Activated CD4-positive, alpha-beta T cell treated with anti-CD3 and anti-CD28 coated beads, Interleukin-2, amount 50 U/mL, for 16 hours (primary cell): ENCODE data around the gene GRIN2A.

Experiments used
- DNase-seq: peaks from one replicate; pipeline ENCODE4 v3.0.0-alpha.2; 2020

GRIN2A gene

DNA sequence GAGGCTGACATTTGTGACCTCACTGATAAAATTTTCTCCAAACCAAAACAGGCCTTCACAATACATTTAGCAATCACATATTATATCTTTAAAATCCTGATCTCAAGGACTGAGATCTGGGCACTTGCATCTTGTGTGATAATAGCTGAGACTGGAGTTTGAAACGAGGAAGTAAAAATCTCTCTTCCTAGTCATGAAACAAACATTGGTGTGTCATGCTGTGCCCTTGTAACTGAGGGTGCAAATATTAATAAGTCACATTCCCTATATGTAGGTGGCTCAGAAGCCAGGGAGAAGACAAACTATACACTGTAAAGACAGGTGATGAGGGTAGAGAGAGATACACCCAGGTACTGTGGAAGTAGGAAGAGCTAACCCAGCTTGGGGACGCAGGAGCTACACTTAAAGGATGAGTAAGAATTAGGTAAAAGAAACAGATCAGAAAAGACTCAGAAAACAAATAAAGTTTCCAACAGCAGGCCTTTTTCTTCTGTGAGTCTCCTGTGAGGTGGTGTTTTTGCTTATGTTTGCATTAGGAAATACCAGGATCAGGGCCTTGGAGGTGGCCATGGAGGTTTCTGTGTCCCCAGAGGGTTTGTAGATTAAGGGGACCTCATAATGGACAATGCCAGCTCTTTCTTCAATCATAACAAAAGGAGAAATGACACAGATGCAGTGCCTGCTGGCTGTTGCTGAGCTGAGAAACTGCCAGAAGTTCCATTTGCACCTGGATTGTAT, 335.7 kb downstream of the GRIN2A start:
- DNase-seq: no peak

DNA sequence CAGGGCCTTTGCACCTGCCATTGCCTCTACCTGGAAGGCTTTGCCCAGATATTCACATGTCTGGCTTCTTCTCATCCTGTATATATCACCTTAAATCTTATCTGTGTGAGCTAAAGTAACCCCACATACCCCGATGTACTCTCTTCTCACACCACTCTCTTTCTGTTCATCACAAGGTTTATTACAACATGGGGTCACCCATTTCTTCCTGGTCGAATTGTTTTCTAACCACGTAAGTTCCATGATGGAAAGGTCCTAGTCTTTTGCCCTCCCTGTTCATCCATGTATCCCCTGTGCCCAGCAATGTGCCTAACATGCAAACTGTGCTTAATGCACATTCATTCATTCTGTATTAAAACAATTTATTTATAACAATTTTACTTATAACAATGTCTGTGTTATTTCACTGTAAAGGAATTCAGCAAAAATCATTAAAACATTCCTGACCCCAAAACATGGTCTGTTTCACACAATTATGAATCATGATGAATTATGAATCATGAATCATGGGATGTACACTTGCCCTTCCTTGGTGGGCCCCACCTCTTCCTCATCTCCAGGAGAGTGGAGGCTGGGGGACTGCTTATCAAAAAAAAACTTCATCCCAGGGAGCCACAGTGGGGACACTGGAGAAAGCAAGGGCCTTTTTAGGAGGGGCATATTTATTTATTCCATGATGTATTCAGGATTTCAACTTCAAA, 336.4 kb downstream of the GRIN2A start:
- DNase-seq: no peak

DNA sequence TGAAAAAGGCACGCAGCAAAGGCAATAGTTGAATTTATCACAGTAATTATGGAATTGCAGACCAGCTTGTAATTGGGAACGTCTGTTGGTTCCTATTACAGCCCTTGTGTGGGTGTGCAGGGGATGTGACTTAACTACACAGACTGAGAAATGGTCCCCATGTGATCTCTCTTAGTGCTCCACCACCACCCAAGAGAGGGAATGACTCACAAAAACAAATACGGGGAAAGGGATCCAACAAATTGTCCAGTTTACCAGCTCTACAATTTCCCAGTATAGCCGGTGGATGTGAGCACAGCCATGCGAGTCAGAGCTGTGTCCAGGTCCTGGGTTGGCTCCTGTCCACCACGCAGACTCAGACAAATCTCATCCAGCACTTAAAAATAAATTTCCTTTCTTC, 337.9 kb downstream of the GRIN2A start:
- no peak for DNase-seq

DNA sequence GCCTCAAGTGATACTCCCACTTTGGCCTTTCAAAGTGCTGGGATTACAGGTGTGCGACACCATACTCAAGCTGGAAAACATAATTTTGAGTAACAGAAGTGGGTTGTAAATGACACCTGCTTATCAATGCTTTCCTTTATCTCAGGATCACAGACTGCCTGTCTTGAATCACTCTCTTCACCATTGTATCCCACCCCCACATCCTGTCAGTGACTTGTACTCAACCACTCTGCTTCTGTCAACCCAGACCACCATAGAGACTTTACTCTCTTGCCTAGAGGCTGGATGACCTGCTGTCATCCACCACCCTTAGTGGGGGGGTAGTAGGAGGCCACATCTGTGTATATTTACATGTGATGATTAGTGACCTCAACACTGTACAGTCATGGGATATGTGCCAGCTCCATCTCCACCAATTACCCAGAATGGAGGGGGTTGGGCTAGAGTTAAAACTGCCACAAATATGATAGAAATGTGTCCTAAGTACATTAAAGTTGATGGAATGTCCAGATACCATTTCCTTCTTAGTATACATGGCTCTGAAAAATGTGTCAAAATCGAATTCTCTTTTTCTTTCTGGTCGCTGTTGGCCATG, 338.7 kb downstream of the GRIN2A start:
- no peak for DNase-seq

DNA sequence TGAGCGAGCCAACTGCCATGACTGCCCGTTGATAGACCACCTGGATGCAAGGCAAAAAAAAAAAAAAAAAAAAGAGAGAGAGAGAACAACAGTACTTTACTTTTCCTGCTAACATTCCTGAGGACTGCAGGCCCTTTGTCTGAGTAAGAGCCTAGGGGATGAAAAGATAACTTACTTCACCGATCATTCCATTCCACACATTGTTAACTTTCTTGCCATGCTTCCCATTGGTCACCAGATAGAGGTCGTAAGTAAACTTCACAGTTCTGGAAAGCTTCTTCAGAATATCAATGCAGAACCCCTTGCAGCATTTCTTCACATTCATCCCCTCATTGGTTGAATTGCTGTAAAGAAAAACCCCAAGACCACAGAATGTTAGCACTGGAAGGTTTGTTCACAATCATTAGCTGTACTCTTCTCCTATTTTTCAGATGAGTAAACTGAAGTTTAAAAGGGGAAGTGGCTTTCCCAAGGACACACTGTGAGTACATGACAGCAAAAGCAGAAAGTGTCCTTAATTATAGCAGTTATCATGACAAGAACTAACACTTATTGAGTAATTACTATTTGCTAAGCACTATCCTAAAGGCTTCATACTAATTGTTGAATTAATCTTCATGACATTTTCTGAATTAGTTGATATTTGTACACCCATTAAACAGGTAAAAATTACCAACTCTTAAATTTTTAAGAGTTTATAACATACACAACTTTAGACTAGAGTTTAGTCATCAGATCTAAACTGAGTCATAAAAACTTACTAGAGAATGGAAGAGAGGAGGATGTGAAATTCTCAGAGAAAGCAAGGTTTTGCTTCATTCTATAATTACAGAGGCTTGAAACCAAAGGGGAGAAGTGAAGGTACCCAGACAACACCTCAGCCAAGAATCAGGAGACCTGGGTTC, 341.2 kb downstream of the GRIN2A start:
- no peak for DNase-seq

DNA sequence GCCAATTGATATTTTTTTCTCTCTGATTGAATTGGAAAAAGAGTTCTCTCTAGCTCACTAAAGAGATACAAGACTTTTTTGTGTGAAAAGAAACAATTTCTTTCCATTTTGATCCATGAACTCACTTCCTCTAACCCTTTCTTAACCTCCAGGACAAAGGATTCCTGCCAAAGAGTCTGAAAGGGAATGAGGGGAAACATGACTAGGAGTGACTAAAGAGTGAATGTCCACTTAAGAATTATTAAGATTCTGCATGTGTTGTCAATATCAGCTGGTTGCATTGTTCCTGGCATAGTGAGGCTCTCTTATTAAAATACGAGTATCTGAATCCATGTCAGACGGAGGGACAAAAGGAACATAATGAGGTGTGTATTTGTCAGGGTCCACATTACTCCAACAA, 344.7 kb downstream of the GRIN2A start:
- no peak for DNase-seq

DNA sequence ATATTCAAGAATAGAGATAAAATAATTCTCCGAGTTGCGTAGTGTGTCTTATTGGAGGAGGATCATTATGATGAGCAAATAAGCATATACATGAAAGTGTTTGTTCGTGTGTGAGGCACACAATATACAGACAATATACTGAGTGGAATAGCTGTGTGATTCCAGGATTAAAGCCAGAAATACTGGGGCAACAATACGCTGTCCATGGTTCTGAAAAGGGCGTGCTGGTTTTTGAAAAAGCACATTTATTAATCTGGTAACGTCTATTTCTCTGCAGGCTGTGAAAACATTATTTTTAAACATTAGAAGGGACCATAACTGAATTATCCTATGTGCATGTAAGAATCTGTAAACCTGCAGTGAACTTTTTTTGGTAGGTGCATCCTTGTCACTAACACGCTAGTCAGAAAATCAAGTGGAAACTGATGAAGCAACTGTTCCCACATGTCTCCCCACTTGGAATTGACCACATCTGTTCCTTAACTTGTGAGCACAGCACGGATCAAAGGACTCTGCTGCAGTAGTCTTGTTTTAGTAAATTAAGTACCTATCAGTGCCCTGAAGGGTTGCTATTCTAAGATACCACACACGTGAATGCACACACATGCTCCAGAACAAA, 346.0 kb downstream of the GRIN2A start:
- DNase-seq: no peak

DNA sequence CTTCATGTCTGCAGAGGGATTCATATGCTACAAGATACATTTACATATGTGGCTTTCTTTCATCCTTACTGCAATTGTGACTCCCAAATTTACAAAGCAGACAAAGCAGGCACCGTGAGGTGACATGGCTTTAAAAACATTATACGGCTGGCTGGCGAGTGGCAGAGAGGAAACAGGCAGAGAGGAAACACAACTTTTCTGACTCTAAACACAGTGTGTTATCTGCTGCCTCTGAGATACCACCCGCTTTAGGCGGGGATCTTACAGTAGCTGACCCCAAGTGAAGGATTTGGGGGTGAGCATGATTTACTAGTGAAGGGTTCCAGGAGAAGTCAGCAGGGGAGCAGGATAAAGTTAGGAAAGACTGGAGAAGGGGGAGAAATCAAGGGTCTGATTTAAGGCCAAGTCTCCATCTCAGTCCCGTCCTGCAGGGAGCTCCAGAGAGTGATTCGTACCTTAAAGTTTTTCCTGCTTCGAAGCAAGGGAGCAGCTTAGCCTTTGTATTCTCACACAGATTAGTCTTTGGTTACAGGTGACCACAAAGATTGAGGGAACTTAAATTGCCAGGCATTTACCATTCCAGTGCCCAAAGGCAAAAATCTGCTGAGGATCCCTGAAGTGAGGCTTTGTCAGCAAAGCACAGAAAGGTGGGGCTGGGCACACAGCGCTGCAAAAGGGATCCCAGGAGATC, 355.0 kb downstream of the GRIN2A start:
- no peak for DNase-seq

DNA sequence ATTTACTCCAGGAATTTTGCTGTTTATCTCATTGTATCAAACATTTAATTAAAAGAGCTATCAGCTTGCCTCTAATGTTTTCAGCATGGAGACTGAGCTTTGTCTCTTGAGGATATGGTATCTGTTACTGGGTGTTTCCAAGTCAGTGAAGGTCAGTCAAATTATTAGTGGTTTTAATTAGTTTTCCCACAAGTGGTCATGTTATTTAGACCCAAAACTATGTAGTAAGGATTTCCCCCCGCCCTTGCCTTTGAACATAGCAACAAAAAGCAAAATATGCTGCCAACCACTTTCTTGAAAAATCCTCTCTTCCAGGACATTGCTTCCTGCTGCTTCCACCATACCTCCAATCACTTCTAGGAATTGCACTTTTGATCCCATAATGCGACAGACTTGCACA, 355.6 kb downstream of the GRIN2A start:
- no peak for DNase-seq

DNA sequence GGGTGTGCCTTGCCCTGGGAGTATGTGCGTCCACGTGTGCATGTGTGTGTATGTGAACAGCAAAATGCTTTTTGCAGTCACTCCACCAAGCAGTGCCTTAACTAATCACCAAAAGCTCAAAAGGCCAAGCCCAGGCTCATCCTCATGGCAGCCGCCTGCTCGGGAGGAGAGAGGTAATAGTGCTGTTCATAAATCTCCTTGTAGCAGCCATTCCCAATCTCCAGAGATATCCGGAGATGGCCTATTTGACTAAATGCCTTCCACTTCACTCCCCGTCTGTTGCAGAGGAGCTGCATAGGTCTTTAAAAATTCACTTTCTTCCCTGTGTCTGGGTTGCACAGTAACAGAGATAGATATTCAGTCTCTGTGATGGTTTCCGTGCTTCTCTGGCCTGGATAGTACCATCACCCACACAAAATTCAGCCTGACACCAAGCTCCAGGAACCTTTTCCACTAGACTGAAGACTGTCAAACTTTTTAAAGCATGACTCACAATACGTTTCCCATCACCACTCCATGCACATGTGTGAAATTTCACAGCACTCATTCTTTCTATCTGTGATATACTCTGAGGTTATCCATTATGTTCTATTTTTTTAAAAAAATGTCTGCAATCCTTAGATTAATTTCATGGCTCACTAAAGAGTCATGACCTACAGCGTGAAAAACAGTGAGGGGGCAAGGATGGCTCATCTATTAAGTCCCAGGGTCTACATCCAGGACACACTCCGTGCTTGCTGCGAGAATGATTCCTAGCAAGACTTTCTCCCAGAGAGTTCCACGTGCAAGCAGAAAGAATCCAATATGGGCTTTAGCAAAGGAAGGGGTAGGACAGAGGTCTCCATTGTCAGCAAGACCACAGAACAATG, 357.8 kb downstream of the GRIN2A start:
- DNase-seq: no peak

DNA sequence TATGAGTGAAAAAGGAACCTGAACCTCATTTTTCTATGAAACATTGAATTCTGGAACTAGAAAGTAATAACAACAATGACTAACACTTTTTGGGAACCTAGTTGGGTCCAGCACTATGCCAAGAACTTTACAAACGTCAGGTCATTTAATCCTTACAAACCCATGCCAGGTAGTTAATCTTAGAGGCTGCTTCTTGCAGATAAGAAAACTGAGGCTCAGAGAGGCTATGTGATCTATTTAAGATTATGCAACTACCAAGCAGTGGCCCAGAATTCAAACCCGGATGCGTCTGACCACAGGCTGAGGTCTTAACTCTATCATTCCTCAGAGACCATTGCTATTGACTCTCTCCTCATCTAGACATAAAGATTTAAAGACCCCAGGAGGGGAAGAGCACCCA, 358.7 kb downstream of the GRIN2A start:
- no peak for DNase-seq

DNA sequence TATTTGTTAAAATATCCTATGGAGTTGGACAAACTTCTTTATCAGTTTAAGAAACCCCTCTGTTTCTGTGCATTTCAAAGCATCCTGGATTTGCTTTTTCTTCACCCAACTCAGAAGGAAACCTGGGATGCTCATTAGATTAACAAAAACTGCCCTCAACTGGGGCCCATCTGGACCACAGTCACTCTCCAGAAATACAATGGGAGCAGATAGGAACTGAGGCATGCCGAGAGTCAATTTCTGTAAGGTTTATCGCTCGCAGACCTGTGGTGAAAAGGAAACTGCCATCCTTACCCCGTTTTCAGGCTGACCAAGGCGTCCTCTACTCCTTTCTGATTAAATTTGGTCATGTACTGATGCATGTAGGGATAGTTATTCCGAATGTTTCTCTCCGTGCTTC, 360.3 kb downstream of the GRIN2A start:
- DNase-seq: no peak

DNA sequence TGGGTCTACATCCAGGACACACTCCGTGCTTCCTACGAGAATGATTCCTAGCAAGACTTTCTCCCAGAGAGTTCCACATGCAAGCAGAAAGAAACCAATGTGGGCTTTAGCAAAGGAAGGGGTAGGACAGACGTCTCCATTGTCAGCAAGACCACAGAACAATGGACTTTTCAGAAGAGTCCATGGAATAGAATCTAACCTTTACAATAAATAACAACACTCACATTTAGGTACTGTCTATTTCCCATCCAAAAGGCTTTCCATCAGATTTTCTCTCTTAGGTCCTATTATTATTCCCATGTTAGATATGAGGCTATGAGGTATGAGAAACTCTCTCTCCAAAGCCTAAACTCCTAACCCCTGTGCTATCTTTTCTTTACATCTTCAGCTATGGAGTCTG, 360.9 kb downstream of the GRIN2A start:
- no peak for DNase-seq

DNA sequence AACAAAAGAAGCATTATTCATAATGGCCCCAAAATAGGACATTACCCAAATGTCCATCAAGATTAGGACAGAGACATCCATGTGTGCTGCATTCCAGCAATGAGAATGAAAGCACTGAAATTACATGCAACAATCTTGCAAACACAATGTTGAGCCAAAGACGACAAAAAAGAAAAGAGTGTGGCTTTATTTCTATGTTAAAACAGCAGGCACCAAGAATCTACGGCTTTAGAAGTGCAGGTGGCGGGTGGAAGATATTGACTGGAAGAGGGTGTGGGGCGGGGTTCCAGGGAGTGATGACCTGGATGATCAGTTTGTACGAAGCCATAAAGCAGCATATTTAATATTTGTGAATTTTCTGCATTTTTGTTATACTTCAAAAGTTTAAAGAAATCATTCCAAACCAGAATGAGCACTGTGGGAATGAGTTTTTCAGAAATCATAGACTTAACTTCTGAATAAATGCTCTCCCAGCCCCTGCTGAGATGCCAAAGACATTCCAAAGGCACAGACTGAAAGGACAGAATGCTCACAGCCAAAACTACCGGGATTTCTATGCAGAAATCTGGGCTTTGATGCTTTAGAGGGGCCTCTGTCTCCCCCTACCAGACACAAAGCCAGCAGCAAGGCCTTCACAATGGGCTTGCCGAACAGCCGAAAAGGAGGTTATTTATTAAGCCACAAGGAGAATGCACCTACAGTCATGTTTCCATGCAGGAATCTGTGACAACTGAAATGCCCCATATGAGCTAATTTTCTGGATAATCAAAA, 361.6 kb downstream of the GRIN2A start:
- no peak for DNase-seq

DNA sequence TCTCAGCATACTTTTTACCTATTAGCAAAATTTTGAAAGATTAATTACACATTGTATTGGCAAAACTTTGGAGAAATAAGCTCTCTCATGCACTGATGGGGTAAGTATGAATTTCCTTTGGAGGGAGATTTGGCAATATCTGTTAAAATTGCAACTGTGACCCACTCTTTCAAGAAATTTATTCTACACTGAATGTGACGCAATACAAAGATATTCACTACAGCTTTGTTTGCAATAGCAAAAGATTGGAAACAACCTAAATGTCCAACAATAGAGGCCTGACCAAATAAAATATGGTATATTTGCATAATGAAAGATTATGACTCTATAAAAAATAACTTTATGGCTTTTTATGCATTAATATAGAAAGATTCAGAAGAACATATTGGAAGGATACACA, 363.5 kb downstream of the GRIN2A start:
- DNase-seq: no peak

DNA sequence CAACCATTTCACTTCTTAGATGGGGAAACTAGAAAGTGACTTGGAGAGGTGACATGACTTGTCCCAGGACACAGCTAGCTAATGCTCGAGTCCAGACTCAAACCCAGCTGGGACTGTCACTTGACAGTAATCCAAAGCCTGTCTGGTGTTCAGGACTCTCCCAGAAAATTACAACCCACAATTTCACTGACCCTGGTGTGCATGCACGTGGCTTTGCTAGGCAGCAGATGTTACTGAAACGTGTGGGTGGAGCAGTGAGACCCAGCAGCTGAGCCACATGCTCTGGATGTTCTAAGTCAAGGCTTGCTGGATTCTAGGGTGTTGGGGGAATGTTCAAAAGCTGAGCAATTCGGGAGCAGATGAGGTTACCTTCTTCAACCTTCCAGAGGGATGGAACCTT, 364.6 kb downstream of the GRIN2A start:
- no peak for DNase-seq

DNA sequence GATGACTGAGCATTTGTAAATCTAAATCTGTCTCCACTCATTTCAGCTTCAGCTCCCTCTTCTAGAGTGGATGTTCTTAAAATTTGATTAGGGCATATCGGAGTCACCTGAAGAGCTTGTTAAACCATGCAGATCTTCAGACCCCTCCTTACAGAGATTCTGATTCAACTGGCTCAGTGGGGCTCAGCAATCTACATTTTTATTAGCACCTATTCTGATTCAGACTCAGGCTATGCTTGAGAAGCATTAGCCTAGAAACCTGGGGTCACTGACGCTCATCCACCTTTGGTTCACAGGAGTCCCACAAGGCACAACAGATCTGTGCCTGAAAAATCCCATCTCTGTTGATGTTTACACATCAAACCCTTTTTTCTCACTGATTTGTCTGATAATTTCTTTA, 365.6 kb downstream of the GRIN2A start:
- DNase-seq: no peak

DNA sequence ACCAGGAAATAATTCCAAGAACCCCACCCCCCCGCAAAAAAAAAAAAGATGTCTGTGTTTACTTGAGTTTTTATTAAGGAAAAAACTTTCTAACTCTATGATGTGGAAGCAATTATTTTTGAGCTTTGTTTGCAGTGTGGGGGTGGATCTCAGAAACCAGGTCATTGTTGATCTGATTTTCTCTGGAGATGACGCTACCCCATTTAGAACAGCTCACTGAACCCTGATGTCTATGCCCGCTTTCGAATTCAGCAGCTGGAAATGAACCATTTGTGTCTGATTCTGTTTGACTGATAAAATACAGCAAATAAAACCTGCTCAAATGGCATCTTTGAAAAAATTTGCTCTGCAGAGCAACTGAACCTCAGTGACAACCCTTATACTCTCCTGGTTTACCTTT, 368.6 kb downstream of the GRIN2A start:
- no peak for DNase-seq

DNA sequence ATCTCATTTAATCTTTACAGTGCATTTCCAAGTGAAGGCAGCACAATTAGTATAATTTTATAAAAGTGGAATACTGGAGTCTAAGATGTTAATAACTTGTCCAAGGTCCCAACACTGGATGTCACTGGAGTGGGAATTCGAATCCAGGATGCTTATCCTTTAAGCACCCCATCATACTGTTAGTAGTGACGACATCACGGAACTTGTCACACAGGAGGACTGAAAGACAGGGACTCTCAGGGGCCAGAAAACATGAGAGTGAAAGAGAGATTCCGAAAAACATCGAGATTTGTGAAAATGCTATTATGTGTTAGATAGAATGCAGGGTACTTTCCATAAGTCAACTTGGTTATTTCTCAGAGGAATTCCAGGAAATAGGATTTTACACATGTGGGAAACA, 374.0 kb downstream of the GRIN2A start:
- DNase-seq: no peak

DNA sequence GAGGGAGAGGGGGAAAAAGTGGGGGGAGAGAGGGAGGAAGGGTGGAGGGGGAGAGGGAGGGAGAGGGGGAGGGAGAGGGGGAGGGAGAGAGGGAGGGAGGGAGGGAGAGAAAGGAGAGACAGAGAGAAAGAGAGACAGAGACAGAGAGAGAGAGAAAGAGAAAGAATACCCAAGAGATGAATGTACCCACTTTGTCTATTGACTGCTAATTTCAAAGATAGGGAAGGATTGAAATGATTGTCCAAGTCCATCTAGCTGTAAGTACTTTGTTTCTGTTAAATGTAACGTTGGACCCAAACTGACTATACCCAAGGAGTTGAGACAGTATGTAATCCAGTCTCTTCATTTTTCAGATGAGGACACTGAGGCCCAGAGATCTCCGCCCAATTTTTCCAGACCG, 374.9 kb downstream of the GRIN2A start:
- DNase-seq: no peak
